ENCODE data around the gene SLC37A3.

GRCh38 chr7:140308060-140308459 is 90.3 kb downstream of the SLC37A3 start:
- TF ChIP-seq CTCF (IDR thresholded peaks at IDR 0.05), result no peak
- TF ChIP-seq ZFX (IDR thresholded peaks at IDR 0.05; ENCODE audit: borderline replicate concordance), result no peak

Data from 22Rv1 (cell line).